T-helper 1 cell treated with Interleukin-12 subunit alpha and Interleukin-12 subunit beta and Interleukin-4 antibody, amounts not matched to agents 30 μg/mL and 1 μg/mL, for 36 hours (primary cell): ENCODE measurements around the gene PAPPA.

Source experiments
- H3K27ac Mint-ChIP-seq: one replicate; pipeline ENCODE4 v1.8.0; 2021; ENCODE audit warnings: mild to moderate bottlenecking, mixed read lengths
- H3K27me3 Mint-ChIP-seq: one replicate; pipeline ENCODE4 v1.8.0; 2021; ENCODE audit warnings: low read depth, mixed read lengths
- H3K36me3 Mint-ChIP-seq: one replicate; pipeline ENCODE4 v1.8.0; 2021; ENCODE audit warnings: low read depth, mixed read lengths
- H3K4me1 Mint-ChIP-seq: one replicate; pipeline ENCODE4 v1.8.0; 2021; ENCODE audit warnings: low read depth, mixed read lengths
- H3K4me3 Mint-ChIP-seq: one replicate; pipeline ENCODE4 v1.8.0; 2021; ENCODE audit warnings: mild to moderate bottlenecking, moderate library complexity, mixed read lengths
- H3K9me3 Mint-ChIP-seq: one replicate; pipeline ENCODE4 v1.8.0; 2021; ENCODE audit warnings: mixed read lengths

PAPPA gene

DNA sequence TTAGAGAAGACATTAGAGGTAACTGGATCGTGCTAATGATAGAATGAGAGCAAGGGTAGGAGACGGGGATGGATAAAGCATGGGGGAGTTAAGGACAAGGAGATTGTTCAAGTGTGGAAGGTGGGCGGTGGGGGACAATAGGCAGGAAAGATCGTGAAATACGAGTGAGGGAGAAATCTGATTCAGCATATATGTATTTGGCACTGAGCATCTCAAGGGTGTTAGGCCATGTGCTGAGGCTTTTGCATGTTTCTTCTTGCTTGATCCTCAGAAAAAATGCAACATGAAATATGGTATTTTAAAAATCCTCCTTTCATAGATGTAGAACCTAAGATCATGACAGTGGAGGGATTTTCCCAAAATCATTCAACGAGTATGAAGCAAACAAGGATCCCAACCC is 240.5 kb downstream of the PAPPA start:
- Mint-ChIP-seq H3K4me3 (no peak overlapping the region), H3K9me3 (no peaks in the 10 kb centered on the region), H3K27me3 (no peaks in the 10 kb centered on the region), H3K4me1 (no peaks in the 10 kb centered on the region), H3K36me3 (no peaks in the 10 kb centered on the region), H3K27ac (no peak overlapping the region)

DNA sequence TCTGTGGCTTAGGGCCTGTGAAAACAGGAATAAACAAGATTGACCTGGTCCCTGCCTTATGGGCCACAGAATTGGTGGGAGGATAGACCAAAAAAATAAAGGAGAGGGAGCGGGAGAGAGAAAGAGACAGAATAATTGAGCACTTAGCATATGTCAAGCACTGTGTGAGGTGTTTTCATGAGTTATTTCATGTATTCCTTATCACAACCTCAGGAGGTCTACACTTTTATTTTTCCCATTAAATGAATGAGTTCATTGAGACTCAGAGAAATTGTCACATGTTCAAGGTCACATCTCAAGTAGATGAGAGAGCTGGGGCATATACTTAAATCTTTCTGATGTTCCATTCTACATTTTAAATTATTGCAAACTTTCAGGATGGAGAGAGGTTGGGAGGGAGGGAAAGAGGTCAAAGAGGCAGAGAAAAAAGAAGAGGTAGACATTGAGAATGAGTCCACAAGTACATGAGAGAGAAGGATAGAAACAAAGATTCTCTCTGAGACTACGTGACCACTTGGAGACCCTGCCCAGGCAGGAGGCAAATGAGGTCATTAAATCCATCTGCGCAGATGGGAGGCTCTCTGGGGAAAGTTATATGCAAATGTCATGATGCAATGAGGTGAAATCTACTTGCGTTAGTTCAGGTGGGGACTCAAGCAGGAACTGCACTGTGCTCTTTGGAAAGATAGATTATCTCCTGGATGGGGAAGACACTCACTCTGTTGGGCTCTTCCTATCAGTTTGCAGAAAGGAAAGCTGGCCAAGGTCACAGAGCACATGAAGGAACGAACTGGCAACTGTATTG is 241.5 kb downstream of the PAPPA start:
- no peaks in the 10 kb centered on the region for H3K27me3 Mint-ChIP-seq

DNA sequence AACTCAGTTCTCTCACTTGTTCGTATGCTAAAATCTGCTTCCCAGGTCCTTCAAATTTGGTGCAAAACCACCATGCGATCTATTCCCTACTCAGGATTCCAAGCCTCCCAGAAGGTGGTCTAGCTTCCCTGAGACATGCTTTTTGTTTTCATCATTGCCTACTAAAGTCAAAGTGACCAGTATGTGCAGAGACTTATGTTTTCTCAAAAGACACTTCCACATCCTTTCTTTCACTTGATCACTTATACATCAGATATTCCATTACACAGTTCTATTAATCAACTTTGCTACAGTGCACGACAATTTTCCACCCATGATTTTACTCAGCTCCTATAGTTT is 242.1 kb downstream of the PAPPA start:
- no peaks in the 10 kb centered on the region for H3K27me3 Mint-ChIP-seq
- H3K4me1 Mint-ChIP-seq = no peaks in the 10 kb centered on the region
- H3K9me3 Mint-ChIP-seq = no peaks in the 10 kb centered on the region
- no peak overlapping the region for H3K4me3 Mint-ChIP-seq
- no peaks in the 10 kb centered on the region for H3K36me3 Mint-ChIP-seq
- H3K27ac Mint-ChIP-seq = no peak overlapping the region

More for the DNA sequence above, 241.5 kb downstream of the PAPPA start:
- Mint-ChIP-seq H3K4me1 (no peaks in the 10 kb centered on the region), H3K4me3 (no peak overlapping the region), H3K9me3 (no peaks in the 10 kb centered on the region), H3K27ac (no peak overlapping the region), H3K36me3 (no peaks in the 10 kb centered on the region)

DNA sequence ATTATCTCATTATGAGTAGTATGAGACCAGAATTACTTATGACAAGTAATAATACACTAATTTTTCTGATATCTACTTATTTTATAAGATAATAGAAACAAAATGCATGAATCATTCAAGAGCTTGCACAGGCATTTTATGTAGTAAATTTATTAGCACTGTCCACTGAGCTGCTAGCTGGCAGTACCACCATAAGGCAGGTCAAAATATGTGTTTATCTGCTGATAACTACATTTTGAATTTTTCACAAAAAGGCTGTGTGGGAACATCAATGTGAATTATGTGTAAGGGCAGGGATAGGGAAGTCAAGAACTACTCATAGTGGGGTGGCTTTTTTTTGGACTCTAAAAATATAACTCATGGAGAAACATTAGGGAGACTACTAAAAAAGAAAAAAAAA is 249.6 kb downstream of the PAPPA start:
- Mint-ChIP-seq H3K36me3 (no peaks in the 10 kb centered on the region), H3K27me3 (no peaks in the 10 kb centered on the region), H3K9me3 (no peaks in the 10 kb centered on the region), H3K27ac (no peak overlapping the region), H3K4me3 (no peak overlapping the region), H3K4me1 (no peaks in the 10 kb centered on the region)

DNA sequence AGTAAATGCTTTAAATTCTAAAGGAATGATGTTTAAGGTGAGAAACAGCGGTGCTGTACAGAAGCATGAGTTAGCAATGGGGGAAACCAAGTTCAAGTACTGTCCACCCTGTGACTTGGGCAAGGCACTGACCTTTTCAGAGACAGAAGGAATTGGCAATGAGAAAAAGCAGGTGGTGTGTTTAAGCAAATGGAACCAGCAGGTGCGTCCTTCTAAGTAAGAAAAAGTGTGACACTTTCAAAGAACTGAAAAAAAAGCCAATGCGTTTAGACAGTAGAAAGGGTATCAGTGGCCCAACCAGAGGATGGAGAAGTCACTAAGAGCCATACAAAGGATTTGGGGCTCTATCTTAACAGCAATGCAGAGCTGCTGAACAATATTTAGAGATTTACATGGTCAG is 250.6 kb downstream of the PAPPA start:
- Mint-ChIP-seq H3K27ac (no peak overlapping the region), H3K27me3 (no peaks in the 10 kb centered on the region), H3K36me3 (no peaks in the 10 kb centered on the region), H3K4me3 (no peak overlapping the region), H3K9me3 (no peaks in the 10 kb centered on the region), H3K4me1 (no peaks in the 10 kb centered on the region)

DNA sequence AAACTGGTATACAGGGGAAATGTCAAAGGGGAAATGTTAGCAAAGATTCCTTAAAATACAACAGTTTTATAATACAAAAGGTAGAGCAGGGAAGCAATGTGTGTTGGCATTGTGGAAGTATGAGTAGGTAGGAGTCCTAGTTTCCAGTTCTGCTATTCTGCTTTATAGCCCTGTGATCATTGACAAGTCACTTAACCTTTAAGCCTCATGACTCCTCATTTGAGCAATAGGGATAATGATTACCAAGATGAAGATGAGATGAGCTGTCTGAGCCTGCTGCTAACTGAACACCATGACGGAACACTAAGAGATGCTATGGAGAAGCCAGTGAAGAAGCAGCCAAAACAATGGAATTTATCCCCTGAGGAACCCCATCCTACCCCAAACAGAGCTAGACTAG is 251.7 kb downstream of the PAPPA start:
- H3K4me1 Mint-ChIP-seq = no peaks in the 10 kb centered on the region
- no peak overlapping the region for H3K4me3 Mint-ChIP-seq
- H3K36me3 Mint-ChIP-seq = no peaks in the 10 kb centered on the region
- H3K9me3 Mint-ChIP-seq = no peaks in the 10 kb centered on the region
- no peak overlapping the region for H3K27ac Mint-ChIP-seq
- no peaks in the 10 kb centered on the region for H3K27me3 Mint-ChIP-seq

DNA sequence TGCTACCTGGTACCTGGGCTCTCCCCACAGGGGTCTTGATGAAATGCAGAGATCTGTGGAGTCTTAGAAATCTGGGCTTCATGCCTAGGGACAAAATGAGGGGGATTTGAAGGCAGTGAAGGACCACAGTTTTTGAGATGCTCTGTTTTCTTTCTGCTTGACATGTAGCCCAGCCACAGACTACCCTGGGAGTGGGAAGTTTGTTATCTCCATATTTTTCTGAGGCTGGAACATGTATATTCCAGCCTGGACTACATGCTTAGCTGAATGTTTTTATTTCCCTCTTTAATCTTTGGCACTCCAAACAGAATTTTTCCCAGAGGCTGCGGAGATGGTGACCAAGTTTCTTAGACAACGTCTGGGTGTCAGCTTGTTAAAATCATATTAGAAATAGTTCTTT is 252.9 kb downstream of the PAPPA start:
- no peaks in the 10 kb centered on the region for H3K9me3 Mint-ChIP-seq
- no peak overlapping the region for H3K4me3 Mint-ChIP-seq
- no peaks in the 10 kb centered on the region for H3K27me3 Mint-ChIP-seq
- no peaks in the 10 kb centered on the region for H3K36me3 Mint-ChIP-seq
- no peaks in the 10 kb centered on the region for H3K4me1 Mint-ChIP-seq
- H3K27ac Mint-ChIP-seq = no peak overlapping the region

DNA sequence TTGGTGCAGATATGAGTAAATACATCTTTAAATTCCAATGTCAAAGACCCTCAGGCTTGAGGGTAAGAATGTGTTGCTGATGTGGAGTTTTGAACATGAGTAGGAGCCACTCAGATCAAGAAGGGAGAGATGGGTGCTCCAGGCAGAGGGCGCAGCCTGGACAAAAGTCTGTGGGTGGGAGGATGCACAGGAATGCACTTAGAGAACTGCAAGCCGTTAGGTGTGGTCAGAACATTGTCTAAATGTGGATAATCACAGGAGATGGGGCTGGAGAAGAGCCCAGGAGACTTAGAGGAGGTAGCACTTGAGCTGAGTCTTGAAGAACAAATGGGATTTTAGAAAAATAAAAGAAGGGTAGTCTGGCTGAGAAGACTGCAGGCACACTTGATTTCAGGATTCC is 255.5 kb downstream of the PAPPA start:
- Mint-ChIP-seq H3K4me1 (no peaks in the 10 kb centered on the region), H3K27ac (no peak overlapping the region), H3K4me3 (no peak overlapping the region), H3K36me3 (no peaks in the 10 kb centered on the region), H3K27me3 (no peaks in the 10 kb centered on the region), H3K9me3 (no peaks in the 10 kb centered on the region)

DNA sequence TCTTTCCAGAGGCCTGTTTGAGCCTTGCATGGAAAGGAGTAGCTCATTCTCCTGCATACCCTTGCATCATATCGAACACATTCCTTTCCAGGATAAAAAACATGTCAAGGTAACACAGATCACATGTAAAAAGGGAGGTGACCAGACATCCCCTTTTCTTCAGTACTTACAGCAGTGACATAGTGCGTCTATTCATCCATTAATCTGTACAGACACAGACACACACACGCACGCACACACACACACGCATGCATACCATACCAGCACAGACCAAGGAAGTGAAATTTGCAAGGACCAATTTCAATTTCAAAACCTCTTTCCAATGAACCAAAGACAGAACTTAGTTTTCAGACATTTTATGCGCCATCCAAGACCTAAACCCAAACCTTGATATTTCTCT is 256.0 kb downstream of the PAPPA start:
- H3K36me3 Mint-ChIP-seq = no peaks in the 10 kb centered on the region
- H3K9me3 Mint-ChIP-seq = no peaks in the 10 kb centered on the region
- H3K4me3 Mint-ChIP-seq = no peak overlapping the region
- no peaks in the 10 kb centered on the region for H3K4me1 Mint-ChIP-seq
- no peak overlapping the region for H3K27ac Mint-ChIP-seq
- H3K27me3 Mint-ChIP-seq = no peaks in the 10 kb centered on the region

DNA sequence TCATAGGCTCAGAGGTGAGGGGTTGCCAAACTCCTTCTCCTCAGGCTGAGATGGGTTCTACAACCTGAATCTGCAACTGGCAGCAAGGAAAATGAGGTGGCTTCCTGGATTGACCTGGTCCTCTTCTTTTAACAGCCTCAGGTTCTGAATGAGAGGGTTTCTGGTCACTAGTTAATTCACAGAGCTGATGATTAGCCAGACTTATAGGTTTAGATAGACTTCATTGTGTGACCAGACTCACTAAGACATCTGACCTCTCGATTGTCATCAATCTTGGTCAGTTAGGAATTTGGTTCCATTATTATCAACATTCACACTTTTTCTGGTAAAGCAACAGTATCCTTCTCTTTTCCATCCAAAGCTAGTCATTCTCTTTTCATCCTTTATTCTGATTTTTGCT is 257.9 kb downstream of the PAPPA start:
- no peaks in the 10 kb centered on the region for H3K36me3 Mint-ChIP-seq
- H3K27me3 Mint-ChIP-seq = no peaks in the 10 kb centered on the region
- H3K4me1 Mint-ChIP-seq = no peaks in the 10 kb centered on the region
- no peak overlapping the region for H3K4me3 Mint-ChIP-seq
- H3K9me3 Mint-ChIP-seq = no peaks in the 10 kb centered on the region
- no peak overlapping the region for H3K27ac Mint-ChIP-seq

DNA sequence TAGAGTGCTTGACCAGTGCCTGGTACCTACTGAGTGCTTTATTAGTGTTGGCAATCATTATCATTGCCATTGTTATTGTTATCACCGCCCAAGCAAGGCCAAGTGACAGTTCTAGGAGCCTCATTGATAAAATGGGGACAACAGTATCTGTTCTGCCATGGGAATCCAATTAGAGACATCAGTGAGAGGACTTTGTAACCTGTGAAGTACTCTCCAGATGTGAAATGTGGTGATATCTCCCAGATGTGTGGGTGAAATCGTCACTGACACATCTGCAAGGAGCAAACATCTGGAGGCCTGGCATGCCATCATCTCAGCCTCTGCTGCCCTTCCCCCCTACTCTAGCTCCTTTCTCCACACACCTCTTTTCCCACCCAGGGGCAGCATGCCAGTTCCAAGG is 260.8 kb downstream of the PAPPA start:
- no peaks in the 10 kb centered on the region for H3K4me1 Mint-ChIP-seq
- H3K27me3 Mint-ChIP-seq = no peaks in the 10 kb centered on the region
- no peaks in the 10 kb centered on the region for H3K36me3 Mint-ChIP-seq
- H3K4me3 Mint-ChIP-seq = no peak overlapping the region
- H3K27ac Mint-ChIP-seq = no peak overlapping the region
- H3K9me3 Mint-ChIP-seq = no peaks in the 10 kb centered on the region

DNA sequence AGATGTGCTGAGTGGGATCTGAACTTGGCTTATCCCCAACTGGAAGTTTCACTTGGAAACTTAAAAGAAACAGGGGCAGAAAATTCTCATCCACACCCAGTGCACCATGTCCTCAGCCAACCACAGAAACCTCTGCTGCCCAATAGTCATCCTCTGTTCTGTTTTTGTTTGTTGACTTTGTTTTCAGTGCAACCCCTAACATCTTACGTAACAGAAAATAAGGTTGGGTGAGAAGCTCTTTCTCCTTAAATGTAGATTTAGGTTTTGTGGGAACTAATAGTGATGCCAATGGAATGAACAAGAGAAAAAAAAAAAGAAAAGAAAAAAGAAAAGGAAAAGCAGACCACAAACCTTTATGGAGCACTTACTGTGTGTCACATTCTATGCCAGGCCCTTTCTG is 262.8 kb downstream of the PAPPA start:
- H3K27ac Mint-ChIP-seq = no peak overlapping the region

DNA sequence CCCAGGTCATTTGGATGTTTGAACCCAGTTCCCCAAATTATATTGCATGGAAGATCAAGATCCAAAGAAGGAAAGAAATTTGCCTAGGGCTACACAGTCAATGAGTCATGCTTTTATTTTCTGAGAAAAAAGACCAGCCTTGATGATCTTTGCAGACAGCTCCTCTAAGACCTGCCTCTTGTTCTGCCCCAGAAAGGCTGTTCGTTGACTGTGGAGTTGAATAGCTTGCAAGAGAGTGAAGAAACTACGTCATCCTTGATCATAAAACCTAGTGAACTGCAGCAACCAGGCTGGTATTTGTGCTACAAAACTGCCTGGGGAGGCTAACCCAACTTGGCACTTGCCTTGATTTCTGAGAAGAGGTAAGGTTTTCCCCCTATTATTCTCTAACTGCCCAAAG is 263.9 kb downstream of the PAPPA start:
- no peaks in the 10 kb centered on the region for H3K36me3 Mint-ChIP-seq
- H3K4me1 Mint-ChIP-seq = no peaks in the 10 kb centered on the region
- peaks cover 3% of the 10 kb centered on the region for H3K9me3 Mint-ChIP-seq
- no peak overlapping the region for H3K4me3 Mint-ChIP-seq
- H3K27me3 Mint-ChIP-seq = no peaks in the 10 kb centered on the region
- H3K27ac Mint-ChIP-seq = no peak overlapping the region

More for the DNA sequence above, 262.8 kb downstream of the PAPPA start:
- H3K4me1 Mint-ChIP-seq = no peaks in the 10 kb centered on the region
- H3K27me3 Mint-ChIP-seq = no peaks in the 10 kb centered on the region
- peaks cover 3% of the 10 kb centered on the region for H3K9me3 Mint-ChIP-seq
- no peak overlapping the region for H3K4me3 Mint-ChIP-seq
- no peaks in the 10 kb centered on the region for H3K36me3 Mint-ChIP-seq

DNA sequence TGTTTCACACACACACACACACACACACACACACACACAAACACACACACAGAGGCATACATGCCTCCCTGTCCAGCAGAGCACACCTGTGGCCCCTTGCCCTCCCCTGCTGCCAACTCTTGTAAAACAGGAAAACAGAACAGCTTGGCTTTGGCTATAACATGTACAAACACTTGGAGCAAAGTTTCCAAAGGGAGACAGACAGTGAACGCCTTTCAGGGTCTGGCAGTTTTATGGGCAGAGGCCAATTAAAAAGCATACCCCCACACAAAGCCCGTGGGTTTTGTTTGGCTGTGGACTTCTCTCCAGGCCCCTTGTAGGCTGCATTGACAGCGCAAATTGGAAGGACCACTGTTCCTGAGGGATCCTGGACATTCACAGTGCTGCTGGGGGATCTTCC is 265.6 kb downstream of the PAPPA start:
- H3K9me3 Mint-ChIP-seq = peaks cover 3% of the 10 kb centered on the region
- H3K4me3 Mint-ChIP-seq = no peak overlapping the region
- no peaks in the 10 kb centered on the region for H3K27me3 Mint-ChIP-seq
- no peaks in the 10 kb centered on the region for H3K4me1 Mint-ChIP-seq
- no peak overlapping the region for H3K27ac Mint-ChIP-seq
- H3K36me3 Mint-ChIP-seq = no peaks in the 10 kb centered on the region

DNA sequence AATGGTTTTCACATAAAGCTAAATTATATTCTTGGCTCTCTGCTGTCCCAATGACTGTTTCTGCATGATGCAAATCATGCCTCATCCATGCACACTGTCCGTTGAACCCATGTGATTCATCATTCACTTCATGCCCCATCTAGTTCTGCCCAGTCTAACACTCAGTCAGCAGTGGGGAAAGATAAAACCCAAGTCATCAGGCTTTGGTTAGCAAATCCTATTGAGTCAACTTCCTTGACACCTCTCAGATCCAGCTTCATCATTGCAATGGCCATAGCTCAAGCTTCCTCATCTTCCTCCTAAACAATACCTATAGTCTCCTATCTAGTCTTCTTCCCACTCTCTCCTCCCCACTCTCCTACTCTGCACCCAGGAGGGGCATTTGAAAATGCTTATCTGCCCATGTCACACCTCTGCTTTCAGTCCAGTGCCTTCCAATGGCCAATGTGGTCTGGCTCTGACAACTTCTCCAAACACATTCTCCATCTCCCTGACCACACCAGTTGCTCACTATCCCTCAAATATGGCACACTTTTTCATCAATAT is 267.5 kb downstream of the PAPPA start:
- H3K27me3 Mint-ChIP-seq = no peaks in the 10 kb centered on the region

More for the DNA sequence above, 267.5 kb downstream of the PAPPA start:
- peaks cover 3% of the 10 kb centered on the region for H3K9me3 Mint-ChIP-seq
- H3K36me3 Mint-ChIP-seq = no peaks in the 10 kb centered on the region
- H3K27ac Mint-ChIP-seq = no peak overlapping the region
- no peaks in the 10 kb centered on the region for H3K4me1 Mint-ChIP-seq
- no peak overlapping the region for H3K4me3 Mint-ChIP-seq
